RWPE1 (cell line): ENCODE measurements around the gene LZTFL1.

ENCODE experiments used
- CTCF ChIA-PET: fragments of 350-600 bp; sonication (Branson Sonifier 250); formaldehyde crosslinking; extraction: SDS; loops from one replicate; lab custom pipeline; 2021; lab: Yijun Ruan, JAX
- POLR2A ChIA-PET: fragments of 400-600 bp; formaldehyde crosslinking; extraction: SDS; loops from one replicate; lab custom pipeline; 2020; ENCODE audit warnings: antibody characterized with exemption; ENCODE audit not compliant: low non-redundant PET; lab: Yijun Ruan, JAX
- DNase-seq: peaks from one replicate; pipeline ENCODE4 v3.0.0; 2012; ENCODE audit warnings: low spot score
- H3K27ac ChIP-seq: fragments of 450-650 bp; 2 replicates; pipeline ENCODE4 v1.5.1; 2017
- CTCF ChIP-seq: fragments of 450-650 bp; conservative IDR thresholded peaks from 2 replicates; pipeline ENCODE4 v1.5.1; 2017; ENCODE audit warnings: low read depth, mild to moderate bottlenecking

LZTFL1 gene

GRCh38 chr3:45852828-45853227, 10.9 kb upstream of the LZTFL1 start:
- ChIA-PET CTCF (interaction anchor here (0.5 to 1.1 kb wide), 2 partner anchors 148 to 589 kb away, joined by 3 read pairs; no protein-coding TSS in a partner anchor), POLR2A (no interaction called here)
- DNase-seq, result no peak
- TF ChIP-seq CTCF, result no peak
- no peak overlapping the region for H3K27ac ChIP-seq

- DNase-seq, result no peak
- H3K27ac ChIP-seq, result no peak overlapping the region
- POLR2A ChIA-PET, result no interaction called here
- CTCF ChIA-PET, result interaction anchor here (0.6 kb wide), 1 partner anchor 62 kb away, joined by 4 read pairs; no protein-coding TSS in a partner anchor
- no peak for TF ChIP-seq CTCF
Observed at GRCh38 chr3:45848392-45848791, 6.5 kb upstream of the LZTFL1 start.

GRCh38 chr3:45844616-45845015, 2.7 kb upstream of the LZTFL1 start:
- H3K27ac ChIP-seq, result no peak overlapping the region
- no peak for DNase-seq
- POLR2A ChIA-PET, result no interaction called here
- no peak for TF ChIP-seq CTCF
- CTCF ChIA-PET, result no interaction called here

GRCh38 chr3:45842851-45843625, 1.1 kb upstream of the LZTFL1 start:
- CTCF ChIA-PET, result interaction anchor here (0.6 to 0.7 kb wide), 3 partner anchors 11 to 526 kb away, joined by 3 to 5 read pairs (median 3); no protein-coding TSS in a partner anchor
- POLR2A ChIA-PET, result interaction anchor here (1.2 kb wide), 1 partner anchor 8 kb away, joined by 4 read pairs; no protein-coding TSS in a partner anchor
- no peak for TF ChIP-seq CTCF
- H3K27ac ChIP-seq, result no peak overlapping the region
- DNase-seq, result no peak

- ChIA-PET POLR2A (no interaction called here), CTCF (no interaction called here)
- peak overlapping the region; percentile 64 for H3K27ac ChIP-seq
- DNase-seq, result no peak
- TF ChIP-seq CTCF, result no peak
Observed at GRCh38 chr3:45841420-45841756, 531 bp downstream of the LZTFL1 start.

GRCh38 chr3:45838466-45838865, 3.5 kb downstream of the LZTFL1 start:
- TF ChIP-seq CTCF, result no peak
- CTCF ChIA-PET, result interaction anchor here (0.7 kb wide), 1 partner anchor 28 kb away, joined by 3 read pairs; no protein-coding TSS in a partner anchor
- POLR2A ChIA-PET, result no interaction called here
- no peak for DNase-seq
- H3K27ac ChIP-seq, result no peak overlapping the region
